Measurements from ENCODE around the gene SMYD3. TPM values are rescaled to one million over a fixed set of nuclear protein-coding genes. Genes with fewer than 3 reads are reported as not detected.
"Not testable (repeated sequence)": the region's sequence is repeated elsewhere in the genome, so short reads cannot be mapped to it uniquely, and the experiment has no call there.

SMYD3 gene
- total and polyA plus RNA-seq, 8 donors, result 20.4 to 35.1 (median 24.3) TPM

GRCh38 chr1:246078126-246078887 is 428.8 kb downstream of the SMYD3 start:
- ATAC-seq (no peak), DNase-seq (no peak)
- no peak for TF ChIP-seq CTCF (IDR thresholded peaks at IDR 0.05)
- Histone ChIP-seq H3K27me3 (no peaks in the 10 kb centered on the region), H3K27ac (no peak overlapping the region), H3K4me3 (no peak overlapping the region), H3K4me1 (no peaks in the 10 kb centered on the region), H3K36me3 (no peaks in the 10 kb centered on the region), H3K9me3 (peaks cover 0 to 7% of the 10 kb centered on the region in 2 donors)
- intact Hi-C loops (cut with DNase I), result no loop called here

GRCh38 chr1:246077476-246077875 is 429.6 kb downstream of the SMYD3 start:
- Histone ChIP-seq H3K27ac (no peak overlapping the region), H3K4me1 (no peaks in the 10 kb centered on the region), H3K9me3 (peaks cover 0 to 5% of the 10 kb centered on the region in 2 donors), H3K4me3 (no peak overlapping the region), H3K36me3 (no peaks in the 10 kb centered on the region), H3K27me3 (no peaks in the 10 kb centered on the region)
- ATAC-seq (no peak), DNase-seq (no peak)
- intact Hi-C loops (cut with DNase I), result no loop called here
- no peak for TF ChIP-seq CTCF (IDR thresholded peaks at IDR 0.05)

GRCh38 chr1:246074421-246074820 is 432.7 kb downstream of the SMYD3 start:
- Histone ChIP-seq H3K4me1 (no peaks in the 10 kb centered on the region), H3K4me3 (no peak overlapping the region), H3K27ac (no peak overlapping the region), H3K27me3 (no peaks in the 10 kb centered on the region), H3K9me3 (no peaks in the 10 kb centered on the region), H3K36me3 (no peaks in the 10 kb centered on the region)
- DNase-seq (no peak), ATAC-seq (no peak)
- no peak for TF ChIP-seq CTCF (IDR thresholded peaks at IDR 0.05)
- intact Hi-C loops (cut with DNase I), result no loop called here

- Histone ChIP-seq H3K4me1 (peaks cover 0 to 5% of the 10 kb centered on the region in 2 donors), H3K27me3 (no peaks in the 10 kb centered on the region), H3K27ac (no peak overlapping the region), H3K9me3 (no peaks in the 10 kb centered on the region), H3K4me3 (no peak overlapping the region), H3K36me3 (no peaks in the 10 kb centered on the region)
- TF ChIP-seq CTCF (IDR thresholded peaks at IDR 0.05), result no peak
- DNase-seq, result no peak
- intact Hi-C loops (cut with DNase I), result no loop called here
- ATAC-seq, result no peak
Measured at GRCh38 chr1:246072456-246072955, 434.6 kb downstream of the SMYD3 start.

GRCh38 chr1:246071981-246072380 is 435.1 kb downstream of the SMYD3 start:
- DNase-seq; H3K27ac ChIP-seq; H3K27me3 ChIP-seq; intact Hi-C loops (cut with DNase I); H3K4me3 ChIP-seq; H3K9me3 ChIP-seq; ATAC-seq; H3K4me1 ChIP-seq; H3K36me3 ChIP-seq: not testable (repeated sequence)

GRCh38 chr1:246071561-246071960 is 435.5 kb downstream of the SMYD3 start:
- H3K27ac ChIP-seq; H3K27me3 ChIP-seq; DNase-seq; H3K36me3 ChIP-seq; H3K4me1 ChIP-seq; H3K9me3 ChIP-seq; H3K4me3 ChIP-seq; ATAC-seq; intact Hi-C loops (cut with DNase I): not testable (repeated sequence)
